HG03108 (cell line): ENCODE measurements around the gene MYH9.

Source experiments
- ATAC-seq: cut with Tn5 transposase; IDR thresholded peaks from one replicate; pipeline ENCODE4 v1.9.1; 2021; ENCODE audit warnings: moderate library complexity; ENCODE audit not compliant: unreplicated experiment

MYH9 gene

GRCh38 chr22:36351921-36352802 lies 35.6 kb downstream of the MYH9 start:
- no peak for ATAC-seq

DNA sequence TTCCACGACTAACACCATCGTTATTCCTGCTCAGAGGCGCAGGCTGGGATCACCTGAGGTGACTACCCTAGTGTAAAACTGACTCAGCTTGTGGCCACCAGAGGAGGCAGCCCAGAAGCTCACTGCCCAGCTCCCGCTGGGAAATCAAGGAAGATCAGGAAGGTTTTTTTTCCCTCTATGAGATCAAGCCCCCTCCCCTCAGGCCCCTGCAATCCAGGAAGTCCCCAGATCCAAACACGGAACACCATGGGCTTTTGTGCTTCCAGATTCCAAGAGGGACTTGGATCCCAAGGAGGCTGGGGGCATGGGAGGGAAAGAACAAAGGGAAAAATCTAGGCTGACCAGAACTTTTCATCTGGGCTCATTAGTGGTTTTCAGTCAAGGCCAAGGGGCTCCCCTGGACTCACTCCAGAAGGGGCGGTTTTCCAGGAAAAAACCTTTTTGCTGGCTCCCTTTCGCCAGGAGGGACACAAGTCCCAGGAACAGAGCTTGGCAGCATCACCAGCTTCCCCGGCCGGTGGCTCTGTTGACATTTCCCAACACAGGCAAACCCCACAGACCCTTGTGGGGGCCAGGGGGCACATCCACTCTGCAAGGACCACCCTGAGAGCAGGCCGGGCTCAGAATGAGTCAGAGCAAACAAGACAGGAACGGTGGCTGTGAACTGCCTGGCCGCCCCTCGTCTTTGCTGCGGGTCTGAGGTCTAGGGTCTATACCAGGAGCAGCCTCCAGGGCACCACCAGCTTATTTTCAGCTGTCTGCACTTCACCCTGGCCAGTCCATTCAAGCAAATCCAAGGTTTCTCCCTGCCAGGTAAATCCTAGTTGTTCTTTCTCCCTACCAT lies 36.8 kb downstream of the MYH9 start:
- no peak for ATAC-seq

DNA sequence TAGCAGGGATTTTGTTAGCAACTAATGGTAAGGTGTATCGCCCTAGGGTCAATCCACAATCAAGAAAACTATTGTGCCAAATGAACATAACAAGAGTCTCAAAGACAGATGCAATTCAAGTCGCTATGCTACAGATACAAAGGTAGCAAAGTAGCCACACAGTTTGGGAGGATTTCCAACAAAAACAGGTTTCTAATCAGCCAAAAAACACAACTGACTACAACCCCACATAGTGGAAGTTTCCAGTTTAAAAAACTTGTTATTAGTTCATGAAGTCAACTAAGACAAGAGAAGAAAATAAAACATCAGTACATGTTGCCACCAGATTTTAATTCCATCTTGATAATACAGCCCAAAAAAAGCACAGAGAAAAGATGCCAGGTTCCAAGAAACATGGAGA lies 38.0 kb downstream of the MYH9 start:
- ATAC-seq, result no peak

DNA sequence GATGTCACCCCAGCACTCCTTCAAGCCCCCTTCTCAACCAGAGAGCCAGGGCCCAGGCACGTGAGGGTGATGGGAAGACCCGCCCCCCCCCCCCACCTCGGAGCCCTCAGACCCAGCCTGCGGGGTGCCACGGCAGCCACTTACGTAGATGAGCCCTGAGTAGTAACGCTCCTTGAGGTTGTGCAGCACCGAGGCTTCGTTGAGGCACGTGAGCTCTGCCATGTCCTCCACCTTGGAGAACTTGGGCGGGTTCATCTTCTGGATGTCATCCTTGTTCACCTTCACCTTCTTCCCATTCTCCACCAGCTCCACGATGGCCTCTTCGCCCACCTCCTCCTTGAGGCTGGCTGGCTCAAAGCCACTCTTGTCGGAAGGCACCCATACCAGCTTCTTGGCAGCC lies 39.0 kb downstream of the MYH9 start:
- no peak for ATAC-seq

DNA sequence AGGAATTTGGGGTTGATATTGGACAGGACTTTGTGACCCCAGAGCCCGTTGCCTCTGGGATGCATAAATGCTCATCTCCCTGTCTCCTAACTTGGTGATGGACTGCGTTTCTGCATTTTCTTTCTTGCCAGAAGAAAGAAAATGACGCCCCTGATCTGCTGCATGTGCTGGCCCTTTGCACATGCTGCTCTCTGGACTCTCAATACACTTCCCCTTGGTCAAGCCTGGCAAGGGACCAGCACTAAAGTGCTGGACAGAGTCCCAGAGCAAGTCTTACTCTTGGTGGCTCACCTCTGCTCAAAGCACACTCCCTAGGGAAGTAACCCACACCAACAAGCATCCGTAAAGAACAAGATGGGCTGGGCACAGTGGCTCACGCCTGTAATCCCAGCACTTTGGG lies 40.7 kb downstream of the MYH9 start:
- ATAC-seq, result no peak

DNA sequence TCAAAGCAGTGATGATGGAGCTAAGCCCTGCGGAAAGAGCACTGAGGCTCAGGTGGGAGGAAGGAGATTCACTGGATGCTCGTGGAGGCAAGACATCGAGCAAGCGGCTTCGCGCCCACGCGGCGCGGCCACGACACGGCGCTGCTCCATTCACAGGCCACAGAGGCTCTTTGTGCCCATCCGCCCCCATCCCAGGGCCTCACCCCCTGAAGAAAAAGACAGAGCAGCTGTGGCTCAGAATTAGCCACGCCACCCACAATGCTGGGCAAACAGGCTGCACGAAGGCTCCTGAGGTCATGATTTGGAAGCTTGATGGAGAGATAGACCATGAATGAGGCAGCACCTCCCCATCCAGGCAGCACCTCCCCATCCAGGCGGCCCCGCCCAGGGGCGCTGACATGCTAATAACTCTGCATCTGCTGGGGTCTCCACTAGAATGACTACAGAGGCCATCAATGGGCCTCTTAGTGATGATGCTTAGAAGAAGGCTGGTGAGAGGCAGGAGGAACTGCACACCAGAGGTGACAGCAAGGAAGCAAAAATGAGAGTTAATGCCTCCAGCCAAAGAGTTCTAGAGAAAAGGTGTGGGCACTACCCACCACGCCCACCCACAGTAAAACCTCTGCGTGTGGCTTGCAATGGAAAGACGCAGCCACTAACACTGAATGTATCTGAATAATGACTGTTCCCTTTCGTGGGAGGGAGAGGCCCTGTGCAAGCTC lies 43.5 kb downstream of the MYH9 start:
- ATAC-seq, result no peak

DNA sequence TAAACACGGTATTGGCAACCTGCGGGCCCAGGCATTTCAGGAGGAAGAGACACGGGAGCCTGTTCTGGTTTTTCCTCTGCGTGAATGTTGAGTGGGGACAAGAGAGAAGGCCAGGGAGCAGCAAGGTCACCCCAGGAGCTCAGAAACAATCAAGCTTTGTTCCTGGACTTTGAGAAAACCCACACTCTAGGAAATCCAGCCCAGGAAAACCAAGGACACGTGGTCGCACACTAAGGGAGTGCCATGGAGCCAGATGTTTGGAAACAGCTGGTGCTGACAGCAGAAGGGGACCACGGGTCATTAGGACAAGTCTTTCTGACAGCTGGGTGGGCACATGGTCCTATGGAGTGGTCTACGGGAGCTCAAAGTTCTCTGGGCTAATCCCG lies 44.1 kb downstream of the MYH9 start:
- ATAC-seq, result no peak

DNA sequence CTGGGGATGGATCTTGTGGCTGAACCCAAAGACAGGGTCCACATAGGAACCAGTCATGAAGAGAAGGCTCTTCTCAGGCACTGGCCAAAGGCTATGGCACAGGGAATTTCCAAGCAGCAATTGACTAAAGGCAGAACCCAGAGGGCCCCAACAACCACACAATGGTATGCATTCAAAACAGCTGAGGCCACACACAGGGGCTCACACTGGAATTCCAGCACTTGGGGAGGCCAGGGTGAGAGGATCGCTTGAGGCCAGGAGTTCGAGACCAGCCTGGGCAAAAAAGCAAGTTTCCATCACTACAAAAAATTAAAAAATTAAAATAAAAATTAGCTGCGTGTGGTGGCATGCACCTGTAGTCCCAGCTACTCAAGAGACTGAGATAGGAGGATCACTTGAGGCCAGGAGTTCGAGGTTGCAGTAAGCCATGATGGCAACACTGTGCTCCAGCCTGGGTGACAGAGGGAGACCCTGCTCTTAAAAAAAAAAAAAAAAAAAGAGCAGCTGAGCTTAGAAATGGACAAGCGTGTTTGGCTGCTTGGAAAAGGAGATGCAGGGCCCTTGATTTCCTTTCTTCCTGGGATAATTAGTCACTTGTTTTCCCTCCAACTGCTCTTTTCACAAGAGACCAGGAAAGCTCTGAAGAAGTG lies 44.6 kb downstream of the MYH9 start:
- no peak for ATAC-seq

GRCh38 chr22:36341640-36342041 lies 46.1 kb downstream of the MYH9 start:
- ATAC-seq, result no peak

DNA sequence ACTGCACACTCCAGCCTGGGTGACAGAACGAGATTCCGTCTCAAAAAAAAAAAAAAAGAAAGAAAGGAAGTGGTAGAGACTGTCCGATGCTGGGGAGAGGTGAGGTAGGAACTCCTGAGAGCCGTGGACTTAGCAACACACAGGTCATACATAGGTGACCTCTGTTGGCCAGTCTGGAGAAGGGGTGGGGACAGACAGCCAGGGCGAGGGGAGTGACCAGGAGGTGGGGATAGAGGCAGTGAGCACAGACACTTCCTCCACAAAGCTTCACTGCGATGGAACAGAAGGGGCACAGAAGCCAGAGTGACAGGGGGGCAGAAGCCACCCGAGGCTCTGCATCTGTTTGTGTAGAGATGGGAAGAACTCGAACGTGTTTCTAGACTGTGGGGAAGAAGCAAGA lies 47.1 kb downstream of the MYH9 start:
- ATAC-seq, result no peak

DNA sequence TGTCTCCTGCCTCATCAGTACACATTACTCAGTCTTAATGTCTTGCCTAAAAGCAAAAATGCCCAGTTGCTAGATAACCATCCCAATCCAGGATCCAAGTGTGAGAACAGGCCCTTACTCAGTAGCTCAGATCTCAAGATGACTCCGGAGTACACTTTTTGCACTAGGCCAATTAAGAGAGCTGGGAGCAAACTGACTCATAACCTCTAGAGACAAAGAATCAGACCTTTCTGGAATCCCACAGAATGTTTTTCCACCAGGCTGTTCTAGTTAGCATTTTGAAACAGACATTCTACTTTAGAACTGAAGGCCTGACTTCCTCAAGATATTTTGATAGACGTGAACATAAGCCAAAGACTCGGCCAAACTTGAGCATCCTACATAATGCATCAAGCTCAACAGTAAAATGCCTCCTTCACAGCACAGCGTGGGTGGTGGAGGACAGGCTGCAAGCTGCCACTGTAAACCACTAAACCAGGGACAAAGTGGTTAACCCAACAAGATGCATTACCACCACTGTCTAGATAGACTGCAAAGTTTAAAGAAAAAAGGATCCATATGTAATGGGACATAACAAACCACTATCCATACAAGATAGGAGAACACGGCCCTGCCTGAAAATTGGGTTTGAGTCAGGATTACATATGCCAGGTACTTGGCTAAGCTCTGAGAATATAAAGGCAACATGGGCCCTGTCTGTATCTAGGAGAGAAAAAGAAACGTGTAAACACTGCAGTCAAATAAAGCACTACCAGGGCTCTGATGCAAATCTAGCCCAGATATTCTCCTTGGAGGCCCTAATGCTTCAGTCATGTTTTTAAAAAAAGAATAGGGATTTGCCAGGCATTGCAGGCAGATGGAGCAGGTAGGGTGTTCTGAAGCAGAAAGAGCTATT lies 48.3 kb downstream of the MYH9 start:
- no peak for ATAC-seq

- no peak for ATAC-seq
Measured at GRCh38 chr22:36337365-36338130, 50.2 kb downstream of the MYH9 start.

DNA sequence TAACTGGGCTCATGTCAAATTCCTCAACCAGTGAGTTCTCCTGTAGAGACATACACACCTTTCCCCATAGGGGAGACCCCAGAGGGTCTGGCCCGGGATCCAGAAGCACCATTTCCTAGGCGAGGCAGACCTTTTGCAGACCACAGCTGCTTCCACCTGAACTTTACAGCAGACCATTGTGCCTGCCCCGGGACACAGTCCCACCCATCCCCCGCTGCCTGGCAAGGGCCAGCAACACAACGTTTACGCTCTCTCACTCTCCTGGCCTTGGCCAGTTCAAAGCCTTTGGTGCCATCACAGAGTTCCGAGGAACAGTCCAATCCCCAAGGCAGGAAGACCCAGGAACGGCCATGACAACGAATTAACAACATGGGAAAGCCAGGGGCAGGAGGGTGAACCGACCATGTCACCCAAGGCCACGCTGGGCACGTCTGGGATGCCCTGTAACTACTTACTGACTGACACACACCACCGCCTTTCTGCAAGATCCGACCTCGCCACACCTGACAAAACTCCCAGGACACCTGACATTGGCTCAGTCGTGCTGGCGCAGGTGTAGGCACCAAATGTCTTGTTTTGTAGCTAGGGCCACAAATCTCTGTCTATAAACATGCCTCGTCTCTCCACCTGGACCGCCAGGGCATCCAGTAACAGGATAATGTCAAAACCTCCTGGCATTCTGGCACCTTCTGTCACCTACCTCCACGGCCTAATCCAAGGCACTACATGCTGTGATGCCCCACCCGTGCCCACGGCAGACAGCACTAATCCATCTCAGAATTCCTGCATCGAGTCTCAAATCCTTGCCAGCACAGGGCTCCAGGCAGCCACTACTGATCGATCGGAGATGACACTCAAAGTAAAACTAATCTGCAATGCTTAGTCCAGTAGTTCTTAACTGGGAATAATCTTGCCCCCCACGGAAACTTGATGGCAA lies 51.3 kb downstream of the MYH9 start:
- ATAC-seq, result no peak

- no peak for ATAC-seq
Measured at GRCh38 chr22:36335621-36336020, 52.1 kb downstream of the MYH9 start.

DNA sequence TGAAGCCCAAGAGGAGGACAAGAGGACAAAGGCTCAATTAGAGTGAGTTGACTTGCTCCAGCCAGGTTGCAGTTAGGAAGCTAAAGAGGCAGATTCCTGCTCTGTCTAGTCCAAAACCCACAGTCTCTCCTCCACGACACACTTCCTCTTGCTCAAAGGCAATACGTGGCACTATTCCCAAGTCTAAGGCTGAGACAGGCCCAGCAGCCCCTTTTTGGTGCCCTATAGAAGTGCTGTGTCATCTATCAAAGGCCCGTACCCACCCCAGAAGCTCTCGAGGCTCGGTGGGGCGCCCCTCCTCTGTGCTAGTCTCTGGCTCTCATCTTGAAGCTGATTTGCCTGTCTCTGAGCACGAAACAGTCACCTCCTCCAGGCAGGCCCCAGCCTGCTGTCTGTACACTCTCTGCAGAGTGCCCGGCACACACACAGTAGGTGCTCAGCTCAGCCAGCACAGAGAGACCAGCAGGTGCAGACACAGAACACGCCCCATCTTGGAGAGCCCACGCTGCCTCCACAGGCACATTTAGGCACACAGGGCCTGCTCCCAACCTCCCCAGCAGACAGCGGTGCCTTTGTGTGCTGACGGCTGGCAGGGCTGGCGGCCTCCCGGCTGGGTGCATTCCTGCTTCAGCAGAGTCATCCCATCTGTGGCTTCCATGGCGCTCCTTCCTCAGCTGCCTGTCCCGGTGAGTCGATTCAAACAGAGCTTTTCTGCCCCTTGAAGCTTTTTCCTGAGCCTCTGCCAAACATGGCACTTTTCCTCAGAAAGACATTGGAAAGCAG lies 52.8 kb downstream of the MYH9 start:
- no peak for ATAC-seq

- ATAC-seq, result no peak
Measured at GRCh38 chr22:36334081-36334820, 53.5 kb downstream of the MYH9 start.

DNA sequence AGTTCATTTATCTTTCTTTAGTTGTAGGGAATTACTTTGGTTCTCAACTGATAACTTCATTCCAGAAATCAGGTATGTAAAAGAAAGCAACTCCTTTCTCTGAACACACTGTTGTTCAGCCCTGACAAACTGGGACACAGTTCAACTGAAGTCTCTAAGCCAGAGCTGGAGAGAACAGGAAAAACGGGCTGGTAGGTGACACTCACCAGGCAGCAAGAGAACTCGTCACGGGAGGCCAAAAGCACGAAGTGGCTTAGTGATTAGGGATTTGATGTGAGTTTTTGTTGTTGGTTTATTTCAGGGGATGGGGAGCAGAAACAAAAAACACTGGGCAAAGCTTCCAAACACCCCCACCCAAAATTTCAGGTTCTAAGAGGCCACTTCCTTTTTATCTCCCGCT lies 54.1 kb downstream of the MYH9 start:
- no peak for ATAC-seq
